ENCODE measurements around the gene SMPD1.

DNA sequence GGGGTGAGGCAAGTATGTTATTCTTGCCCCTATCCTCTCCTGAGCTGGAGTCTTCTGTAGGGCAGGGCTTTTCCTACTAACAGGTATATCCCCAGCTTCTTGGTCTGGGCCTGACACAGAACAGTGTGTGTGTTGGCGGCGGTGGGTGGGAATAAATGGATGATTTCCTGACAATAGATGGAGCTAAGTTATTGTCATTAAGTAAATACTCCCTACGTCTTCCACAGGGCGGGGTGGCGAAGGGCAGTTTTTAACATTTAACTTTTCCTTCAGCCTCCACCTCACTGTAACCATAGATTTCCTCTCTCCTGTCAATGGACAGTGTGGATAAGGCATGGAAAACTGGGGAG lies 11.7 kb upstream of the SMPD1 start:
- TF ChIP-seq, protein P1, sequence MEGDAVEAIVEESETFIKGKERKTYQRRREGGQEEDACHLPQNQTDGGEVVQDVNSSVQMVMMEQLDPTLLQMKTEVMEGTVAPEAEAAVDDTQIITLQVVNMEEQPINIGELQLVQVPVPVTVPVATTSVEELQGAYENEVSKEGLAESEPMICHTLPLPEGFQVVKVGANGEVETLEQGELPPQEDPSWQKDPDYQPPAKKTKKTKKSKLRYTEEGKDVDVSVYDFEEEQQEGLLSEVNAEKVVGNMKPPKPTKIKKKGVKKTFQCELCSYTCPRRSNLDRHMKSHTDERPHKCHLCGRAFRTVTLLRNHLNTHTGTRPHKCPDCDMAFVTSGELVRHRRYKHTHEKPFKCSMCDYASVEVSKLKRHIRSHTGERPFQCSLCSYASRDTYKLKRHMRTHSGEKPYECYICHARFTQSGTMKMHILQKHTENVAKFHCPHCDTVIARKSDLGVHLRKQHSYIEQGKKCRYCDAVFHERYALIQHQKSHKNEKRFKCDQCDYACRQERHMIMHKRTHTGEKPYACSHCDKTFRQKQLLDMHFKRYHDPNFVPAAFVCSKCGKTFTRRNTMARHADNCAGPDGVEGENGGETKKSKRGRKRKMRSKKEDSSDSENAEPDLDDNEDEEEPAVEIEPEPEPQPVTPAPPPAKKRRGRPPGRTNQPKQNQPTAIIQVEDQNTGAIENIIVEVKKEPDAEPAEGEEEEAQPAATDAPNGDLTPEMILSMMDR (conservative IDR thresholded peaks at IDR 0.05; ENCODE audit: low read depth, low read length), result no peak
- TF ChIP-seq EZH2 (IDR thresholded peaks at IDR 0.05; ENCODE audit: borderline replicate concordance, low read depth, low read length, poor library complexity, severe bottlenecking), result no peak
